Chondrocyte (in vitro differentiated cells): Measurements from ENCODE around the gene SMCR8. TPM values are rescaled to one million over a fixed set of nuclear protein-coding genes. Genes with fewer than 3 reads are reported as not detected.

Source experiments
- DNase-seq: peaks from one replicate; pipeline ENCODE4 v3.0.0; 2021; ENCODE audit warnings: mixed read lengths, low spot score
- H3K27ac Mint-ChIP-seq: one replicate; pipeline ENCODE4 v1.8.0; 2021; ENCODE audit warnings: mild to moderate bottlenecking, moderate library complexity, mixed read lengths; ENCODE audit not compliant: unreplicated experiment
- H3K27me3 Mint-ChIP-seq: 2 replicates; pipeline ENCODE4 v1.8.0; 2021; ENCODE audit warnings: low read depth, mixed read lengths
- H3K36me3 Mint-ChIP-seq: 2 replicates; pipeline ENCODE4 v1.8.0; 2021; ENCODE audit warnings: low read depth, mixed read lengths
- H3K4me1 Mint-ChIP-seq: 2 replicates; pipeline ENCODE4 v1.8.0; 2021; ENCODE audit warnings: low read depth, mild to moderate bottlenecking, mixed read lengths
- H3K4me3 Mint-ChIP-seq: one replicate; pipeline ENCODE4 v1.8.0; 2021; ENCODE audit warnings: mild to moderate bottlenecking, moderate library complexity, mixed read lengths; ENCODE audit not compliant: unreplicated experiment
- H3K9me3 Mint-ChIP-seq: 2 replicates; pipeline ENCODE4 v1.8.0; 2021; ENCODE audit warnings: low read depth, mixed read lengths
- CTCF ChIP-seq: fragments of 200-600 bp; sonication (generic); IDR thresholded peaks from 2 replicates; pipeline ENCODE4 v1.5.0; 2021; ENCODE audit warnings: antibody characterized with exemption, mild to moderate bottlenecking, moderate library complexity
- total RNA-seq: library from RNA; stranded (reverse); gene quantifications from 3 replicates; pipeline ENCODE4 v1.2.1, GENCODE V29; 2021

SMCR8 gene
- total RNA-seq, 1 donor from 2014 or later, result 16.1 TPM

GRCh38 chr17:18323507-18324139, 8.5 kb downstream of the SMCR8 start:
- Mint-ChIP-seq H3K9me3 (no peaks in the 10 kb centered on the region), H3K36me3 (peaks cover 19% of the 10 kb centered on the region), H3K4me1 (peaks cover 21% of the 10 kb centered on the region), H3K27me3 (no peaks in the 10 kb centered on the region), H3K4me3 (no peak overlapping the region), H3K27ac (no peak overlapping the region)
- no peak for DNase-seq
- no peak for TF ChIP-seq CTCF

GRCh38 chr17:18324140-18325050, 9.3 kb downstream of the SMCR8 start:
- no peak for TF ChIP-seq CTCF
- Mint-ChIP-seq H3K36me3 (peaks cover 19% of the 10 kb centered on the region), H3K9me3 (no peaks in the 10 kb centered on the region), H3K27me3 (no peaks in the 10 kb centered on the region), H3K4me3 (no peak overlapping the region), H3K4me1 (peaks cover 14% of the 10 kb centered on the region), H3K27ac (no peak overlapping the region)
- no peak for DNase-seq

- no peaks in the 10 kb centered on the region for H3K9me3 Mint-ChIP-seq
These were observed 10.9 kb downstream of the SMCR8 start for GRCh38 chr17:18326039-18326438.

GRCh38 chr17:18326572-18326971, 11.5 kb downstream of the SMCR8 start:
- Mint-ChIP-seq H3K9me3 (no peaks in the 10 kb centered on the region), H3K4me3 (no peak overlapping the region), H3K27me3 (no peaks in the 10 kb centered on the region), H3K4me1 (no peaks in the 10 kb centered on the region), H3K27ac (no peak overlapping the region), H3K36me3 (peaks cover 19% of the 10 kb centered on the region)
- no peak for DNase-seq
- no peak for TF ChIP-seq CTCF

More at GRCh38 chr17:18326039-18326438, 10.9 kb downstream of the SMCR8 start:
- no peak overlapping the region for H3K4me3 Mint-ChIP-seq
- H3K27ac Mint-ChIP-seq, result no peak overlapping the region
- DNase-seq, result no peak
- TF ChIP-seq CTCF, result no peak
- H3K36me3 Mint-ChIP-seq, result peaks cover 19% of the 10 kb centered on the region
- H3K27me3 Mint-ChIP-seq, result no peaks in the 10 kb centered on the region
- H3K4me1 Mint-ChIP-seq, result no peaks in the 10 kb centered on the region

- H3K4me3 Mint-ChIP-seq, result no peak overlapping the region
- H3K9me3 Mint-ChIP-seq, result no peaks in the 10 kb centered on the region
- peaks cover 19% of the 10 kb centered on the region for H3K36me3 Mint-ChIP-seq
- H3K4me1 Mint-ChIP-seq, result no peaks in the 10 kb centered on the region
- TF ChIP-seq CTCF, result no peak
- no peaks in the 10 kb centered on the region for H3K27me3 Mint-ChIP-seq
- DNase-seq, result no peak
- no peak overlapping the region for H3K27ac Mint-ChIP-seq
These were observed 12.0 kb downstream of the SMCR8 start for GRCh38 chr17:18327093-18327492.
